Stimulated activated CD4-positive, alpha-beta T cell treated with anti-CD3 and anti-CD28 coated beads, TNF-alpha, amount 100 ng/mL, for 1 hour (primary cell): ENCODE measurements around the gene PTTG1IP.
A peak's percentile ranks its signal among the peaks of the same experiment; 100 is the strongest.
"Not testable (repeated sequence)": the region's sequence is repeated elsewhere in the genome, so short reads cannot be mapped to it uniquely, and the experiment has no call there.

Source experiments
- DNase-seq, 3 donors: peaks; one replicate each; pipeline ENCODE4 v3.0.0-alpha.2; 2020; ENCODE audit warnings: low read depth in 3 of 3, low spot score in 1 of 3

The PTTG1IP gene

DNA sequence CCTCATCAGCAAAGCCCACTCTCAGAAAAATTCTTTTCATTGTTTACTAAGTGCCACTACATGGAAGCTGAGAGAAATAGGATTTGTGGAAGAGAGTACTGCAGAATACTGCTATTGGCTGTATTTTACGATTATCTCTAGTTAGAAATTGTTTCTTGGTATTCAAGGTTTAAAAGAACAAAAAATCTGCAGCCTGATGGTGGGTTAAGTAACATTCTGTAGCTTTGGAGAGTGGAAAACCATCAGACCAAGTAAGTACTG is 27.3 kb downstream of the PTTG1IP start:
- DNase-seq: no peak

- DNase-seq: peak in 1 of 3 donors; percentile 30
Observed at GRCh38 chr21:44845418-44846223, 27.9 kb downstream of the PTTG1IP start.

- DNase-seq: no peak
Observed at GRCh38 chr21:44844256-44844655, 29.2 kb downstream of the PTTG1IP start.

DNA sequence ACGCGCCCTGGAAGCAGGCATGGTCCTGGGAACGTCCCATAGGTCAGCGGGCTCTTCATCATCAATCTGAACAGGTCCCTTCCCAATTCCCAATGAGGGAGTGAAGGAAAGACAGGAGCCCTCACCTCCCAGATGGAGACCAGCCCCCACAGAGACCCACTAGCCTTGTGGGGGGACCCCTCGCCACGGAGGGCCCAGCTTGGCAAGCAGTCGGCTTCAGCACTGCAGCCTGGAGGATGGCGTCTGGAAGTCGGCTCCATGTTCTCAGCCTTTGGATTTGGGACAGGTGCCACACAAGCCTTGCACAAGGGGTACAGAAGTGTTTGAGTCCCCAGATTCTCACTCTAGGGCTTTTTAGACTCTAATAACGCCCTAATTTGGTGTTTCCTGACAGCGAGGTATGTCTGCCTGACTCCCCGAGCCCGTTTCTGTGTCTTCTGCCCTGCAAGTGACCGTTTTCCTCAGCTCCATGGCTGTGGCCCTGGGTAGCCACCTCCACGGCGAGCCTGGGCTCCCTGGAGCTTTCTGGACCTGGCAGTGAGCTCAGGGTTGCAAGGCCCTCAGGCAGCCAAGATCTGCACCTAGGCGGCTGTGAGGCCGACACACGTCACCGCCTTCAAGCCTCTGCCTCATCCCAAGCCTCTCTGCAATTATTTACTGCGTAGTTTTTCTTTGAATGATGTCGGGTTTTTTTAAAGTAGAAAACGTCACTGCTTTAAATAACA is 30.6 kb downstream of the PTTG1IP start:
- DNase-seq: no peak

- DNase-seq: no peak
Observed at GRCh38 chr21:44842087-44842486, 31.4 kb downstream of the PTTG1IP start.

- DNase-seq: no peak
Observed at GRCh38 chr21:44840771-44841170, 32.7 kb downstream of the PTTG1IP start.

DNA sequence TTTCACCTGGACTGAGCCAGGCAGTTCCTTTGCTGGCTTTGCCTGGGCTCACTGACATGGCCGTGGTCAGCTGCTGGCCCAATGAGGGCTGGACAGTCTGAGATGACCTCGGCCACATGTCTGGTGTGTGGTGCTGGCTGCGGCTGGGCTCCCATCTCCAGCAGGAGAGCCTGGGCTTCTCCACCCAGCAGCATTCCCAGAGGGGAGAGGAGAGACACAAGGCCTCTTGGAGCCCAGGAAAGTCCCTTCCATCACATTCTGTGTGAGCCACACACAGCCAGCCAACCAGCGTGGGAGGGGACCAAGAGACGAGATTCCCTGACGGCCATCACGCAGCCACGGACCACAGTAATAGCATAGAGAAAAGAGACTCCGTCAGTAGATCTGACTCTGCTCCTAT is 34.5 kb downstream of the PTTG1IP start:
- DNase-seq: no peak

DNA sequence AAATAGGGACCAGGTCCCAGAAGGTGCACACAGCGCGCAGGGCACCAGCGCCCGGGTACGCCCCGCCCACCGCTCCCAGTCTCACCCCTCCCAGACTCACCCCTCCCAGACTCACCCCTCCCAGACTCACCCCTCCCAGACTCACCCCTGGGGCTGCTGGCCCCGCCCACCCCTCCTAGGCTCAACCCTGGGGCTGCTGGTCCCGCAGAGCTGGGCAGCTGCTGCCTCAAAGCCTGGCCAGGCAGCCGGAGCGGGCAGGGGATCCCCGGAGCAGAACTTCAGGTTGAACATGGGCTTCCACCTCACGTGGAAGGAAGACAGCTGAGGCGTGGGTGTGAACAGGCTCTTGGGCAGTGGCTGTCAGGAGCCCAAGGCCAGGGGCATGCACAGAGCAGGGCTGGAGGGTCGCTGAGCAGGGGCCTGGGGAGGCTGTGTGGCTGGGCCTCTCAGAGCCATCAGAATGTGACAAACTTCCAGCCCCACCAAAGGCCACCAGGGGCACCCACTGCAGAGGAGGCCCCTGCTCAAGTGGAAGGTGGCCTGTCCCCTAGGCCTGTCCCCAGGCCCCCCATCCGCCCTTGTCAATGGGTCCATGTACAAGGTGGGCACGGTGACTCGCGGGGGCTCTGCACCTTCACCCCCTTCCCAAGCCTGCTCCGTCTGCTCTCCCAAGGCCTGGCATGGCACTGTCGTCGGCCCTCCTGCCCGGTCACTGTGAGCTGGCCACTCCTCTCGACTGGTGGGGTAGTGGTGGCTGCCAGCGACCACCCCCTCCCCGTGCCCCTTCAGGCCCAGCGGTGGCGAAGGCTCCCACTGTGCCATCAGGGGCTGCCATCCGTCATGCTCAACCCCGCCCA is 35.2 kb downstream of the PTTG1IP start:
- no peak for DNase-seq

DNA sequence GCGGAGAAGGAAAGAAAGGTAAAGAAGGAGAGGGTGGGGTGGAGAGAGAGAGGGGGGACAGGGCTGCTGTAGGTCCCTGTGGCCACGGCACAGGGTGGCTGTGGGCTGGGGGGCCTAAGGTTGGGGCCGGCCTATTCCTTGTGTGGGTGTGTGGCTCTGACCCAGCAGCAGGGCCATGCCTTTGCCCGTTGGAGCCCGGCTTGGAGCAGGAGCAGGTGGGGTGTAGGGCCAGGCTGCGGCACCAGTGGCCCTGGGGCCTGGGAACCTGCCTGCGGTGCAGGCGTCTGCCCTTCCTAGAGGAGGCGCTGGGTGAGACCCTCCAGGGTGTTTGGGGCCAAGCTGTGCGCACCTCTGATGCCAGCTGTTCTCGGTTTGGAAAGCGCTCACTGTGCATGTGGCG is 36.0 kb downstream of the PTTG1IP start:
- no peak for DNase-seq

- no peak for DNase-seq
Observed at GRCh38 chr21:44836666-44837471, 36.6 kb downstream of the PTTG1IP start.

DNA sequence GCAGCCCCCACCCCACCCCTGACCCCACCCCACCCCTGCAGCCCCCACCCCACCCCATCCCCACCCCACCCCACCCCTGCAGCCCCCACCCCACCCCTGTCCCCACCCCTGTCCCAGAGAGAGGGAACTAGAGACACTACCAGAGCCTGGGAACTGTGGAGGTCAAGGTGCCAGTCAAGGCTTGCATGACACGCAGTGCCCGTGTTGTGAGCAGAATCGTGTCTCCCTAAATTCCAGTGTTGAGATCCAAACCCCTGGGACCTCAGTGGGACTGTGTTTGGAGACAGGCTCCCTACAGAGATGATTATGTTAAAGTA is 37.2 kb downstream of the PTTG1IP start:
- DNase-seq: no peak

DNA sequence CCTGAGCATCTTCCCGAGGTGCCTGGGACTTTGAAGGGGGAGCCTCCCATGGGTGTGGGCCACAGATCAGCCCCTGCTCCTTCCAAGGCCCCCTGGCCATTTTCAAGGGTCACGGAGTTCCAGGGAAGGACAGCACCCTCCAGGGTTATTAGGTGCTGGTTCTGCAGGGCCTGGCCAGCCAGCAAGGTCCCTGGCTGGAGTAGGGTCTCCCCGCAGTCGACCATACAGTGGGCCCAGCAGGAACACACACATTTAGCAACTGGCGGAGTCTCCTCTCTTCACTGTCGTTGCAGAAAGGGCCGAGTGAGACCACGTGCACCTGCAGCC is 37.9 kb downstream of the PTTG1IP start:
- DNase-seq: no peak

GRCh38 chr21:44834951-44835646 is 38.4 kb downstream of the PTTG1IP start:
- no peak for DNase-seq

DNA sequence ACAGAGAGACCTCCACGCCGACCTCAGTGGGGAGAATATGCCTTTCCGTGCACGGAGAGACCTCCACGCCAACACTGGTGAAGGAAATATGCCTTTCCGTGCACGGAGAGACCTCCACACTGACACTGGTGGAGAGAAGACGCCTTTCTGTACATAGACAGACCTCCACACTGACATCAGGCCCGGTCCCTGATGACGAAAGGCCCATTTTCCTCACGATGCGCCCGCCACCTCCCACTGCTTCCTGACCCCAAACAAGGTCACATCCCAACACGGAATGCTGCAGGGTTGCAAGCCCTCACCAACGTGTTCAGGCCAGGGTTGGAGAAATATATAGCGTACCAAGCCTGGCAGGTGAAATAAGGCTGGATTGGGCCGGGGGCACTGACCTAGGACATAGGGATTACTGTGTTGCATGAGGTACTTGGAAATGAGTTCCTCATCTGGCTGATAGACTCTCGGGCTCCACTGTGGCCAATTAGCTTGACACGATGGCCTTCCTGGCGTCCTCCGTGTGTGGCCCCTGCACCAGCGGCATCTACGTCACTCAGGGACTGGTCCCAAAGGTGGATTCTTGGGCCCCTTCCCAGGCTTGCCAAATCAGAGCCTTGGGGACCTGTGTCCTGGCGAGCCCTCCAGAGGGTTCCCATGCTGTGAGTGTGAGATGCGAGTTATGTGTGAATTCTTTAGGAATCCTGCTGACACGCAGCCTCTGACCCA is 39.1 kb downstream of the PTTG1IP start:
- no peak for DNase-seq

GRCh38 chr21:44833663-44834062 is 39.8 kb downstream of the PTTG1IP start:
- DNase-seq: no peak

DNA sequence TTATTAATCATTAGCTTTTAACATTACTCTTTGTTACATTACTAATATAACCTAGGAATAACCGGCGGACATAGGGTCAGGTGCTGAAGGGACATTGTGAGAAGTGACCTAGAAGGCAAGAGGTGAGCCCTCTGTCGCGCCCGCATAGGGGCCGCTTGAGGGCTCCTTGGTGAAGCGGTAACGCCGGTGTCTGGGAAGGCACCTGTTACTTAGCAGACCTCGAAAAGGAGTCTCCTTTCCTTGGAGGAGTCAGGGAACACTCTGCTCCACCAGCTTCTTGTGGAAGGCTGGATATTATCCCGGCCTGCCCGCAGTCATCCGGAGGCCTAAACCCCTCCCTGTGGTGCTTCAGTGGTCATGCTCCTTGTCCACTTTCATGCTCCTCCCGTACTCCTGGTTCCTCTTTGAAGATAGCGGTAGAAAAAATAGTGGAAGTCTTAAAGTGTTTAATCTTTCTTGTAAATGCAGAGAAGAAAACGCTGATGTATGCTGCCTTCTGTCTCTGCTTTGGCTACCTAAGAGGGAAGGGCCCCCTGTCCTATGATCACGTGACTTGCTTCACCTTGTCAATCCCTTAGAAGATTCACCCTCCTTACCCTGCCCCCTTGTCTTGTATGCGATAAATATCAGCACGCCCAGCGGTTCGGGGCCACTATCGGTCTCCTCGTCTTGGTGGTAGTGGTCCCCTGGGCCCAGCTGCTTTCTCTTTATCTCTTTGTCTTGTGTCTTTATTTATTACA is 40.8 kb downstream of the PTTG1IP start:
- DNase-seq: not testable (repeated sequence)

DNA sequence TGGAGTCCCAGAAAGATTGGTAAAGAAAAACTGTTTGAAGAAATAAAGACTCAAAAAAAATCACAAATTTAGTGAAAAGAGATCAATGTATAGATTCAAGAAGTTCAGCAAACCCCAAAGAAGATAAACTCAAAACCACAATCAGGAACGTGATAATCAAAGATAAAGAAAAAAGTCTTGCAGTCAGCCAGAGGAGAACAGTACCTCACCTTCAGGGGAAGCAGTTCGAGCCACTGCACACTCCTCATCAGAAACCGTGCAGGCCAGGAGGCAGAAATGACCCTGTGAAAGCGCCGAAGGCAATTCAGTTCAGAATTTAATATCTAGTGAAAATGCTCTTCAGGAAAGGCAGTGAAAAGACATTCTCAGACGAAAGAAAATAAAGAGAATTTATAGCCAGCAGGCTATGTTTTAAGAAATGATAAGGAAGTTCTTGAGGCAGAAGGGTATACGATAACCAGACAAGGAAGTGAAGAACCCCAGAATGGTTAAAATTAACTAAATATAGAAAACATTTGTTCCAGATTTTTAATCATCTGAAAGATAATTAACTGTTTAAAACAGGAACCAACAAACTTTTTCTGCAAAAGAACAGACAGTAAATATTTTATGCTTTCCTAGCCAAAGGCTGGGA is 42.1 kb downstream of the PTTG1IP start:
- no peak for DNase-seq

GRCh38 chr21:44829507-44830092 is 43.9 kb downstream of the PTTG1IP start:
- no peak for DNase-seq
